Measurements from ENCODE around the gene AXDND1. TPM values are rescaled to one million over a fixed set of nuclear protein-coding genes. Genes with fewer than 3 reads are reported as not detected.

AXDND1 gene
- total RNA-seq, 1 donor from 2014 or later = not detected

DNA sequence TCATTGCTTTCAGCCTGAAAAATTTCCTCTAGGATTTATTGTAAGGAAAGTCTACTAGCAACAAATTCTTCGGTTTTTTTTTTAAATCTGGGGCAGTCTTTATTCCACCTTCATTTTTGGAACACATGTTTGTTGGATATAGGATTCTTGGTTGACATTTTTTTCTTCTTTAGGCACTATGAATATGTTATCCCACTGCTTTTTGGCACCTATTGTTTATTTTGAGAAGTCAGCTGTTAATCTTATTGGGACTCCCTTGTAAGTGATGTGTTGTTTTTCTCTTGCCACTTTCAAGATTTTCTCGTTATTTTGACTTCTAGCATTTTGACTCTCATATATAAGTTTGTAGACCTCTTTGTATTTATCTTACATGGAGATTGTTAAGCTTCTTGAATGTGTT lies 110.7 kb downstream of the AXDND1 start:
- Histone ChIP-seq H3K4me1 (no peaks in the 10 kb centered on the region), H3K36me3 (no peaks in the 10 kb centered on the region), H3K27ac (no peak overlapping the region), H3K9me3 (no peaks in the 10 kb centered on the region), H3K27me3 (no peaks in the 10 kb centered on the region), H3K4me3 (no peak overlapping the region)
- intact Hi-C loops (cut with DNase I) = loop anchor here (5.0 kb wide), 1 partner anchor 306 kb away; no protein-coding TSS in a partner anchor
- no peak for DNase-seq (ENCODE audit: extremely low spot score in 2 of 2)
- TF ChIP-seq POLR2A (IDR thresholded peaks at IDR 0.05) (no peak), CTCF (IDR thresholded peaks at IDR 0.05) (no peak), POLR2AphosphoS5 (IDR thresholded peaks at IDR 0.05; ENCODE audit: insufficient read depth in 1 of 2, low read depth in 1 of 2) (no peak)

- Histone ChIP-seq H3K27me3 (no peaks in the 10 kb centered on the region), H3K4me1 (no peaks in the 10 kb centered on the region), H3K9me3 (no peaks in the 10 kb centered on the region), H3K27ac (no peak overlapping the region), H3K36me3 (no peaks in the 10 kb centered on the region), H3K4me3 (no peak overlapping the region)
- no peak for TF ChIP-seq POLR2AphosphoS5 (IDR thresholded peaks at IDR 0.05; ENCODE audit: insufficient read depth in 1 of 2, low read depth in 1 of 2)
- TF ChIP-seq CTCF (IDR thresholded peaks at IDR 0.05) = no peak
- no peak for TF ChIP-seq POLR2A (IDR thresholded peaks at IDR 0.05)
- intact Hi-C loops (cut with DNase I) = loop anchor here (5.0 kb wide), 1 partner anchor 304 kb away; no protein-coding TSS in a partner anchor
- DNase-seq (ENCODE audit: extremely low spot score in 2 of 2) = no peak
Measured at GRCh38 chr1:179478370-179478769, 112.6 kb downstream of the AXDND1 start.

DNA sequence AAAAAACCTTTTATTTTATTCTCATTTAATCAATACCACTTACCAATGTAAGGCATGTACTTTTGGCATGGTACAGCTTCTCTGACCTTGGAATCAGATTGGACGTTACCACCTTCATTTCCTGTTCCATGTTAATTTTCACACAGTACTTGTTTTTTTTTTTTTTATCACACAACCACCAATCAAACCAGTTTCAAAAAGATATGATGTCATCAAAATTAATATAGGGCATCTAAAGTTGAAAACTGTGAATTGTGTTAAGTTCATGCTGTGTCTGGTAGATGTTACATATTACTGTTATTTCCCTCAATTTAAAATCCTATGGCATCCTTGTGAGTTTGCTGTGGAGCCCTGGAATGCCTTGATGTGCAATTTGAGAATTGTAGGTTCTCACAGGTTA lies 124.8 kb downstream of the AXDND1 start:
- TF ChIP-seq POLR2AphosphoS5 (IDR thresholded peaks at IDR 0.05; ENCODE audit: insufficient read depth in 1 of 2, low read depth in 1 of 2) (no peak), CTCF (IDR thresholded peaks at IDR 0.05) (no peak), POLR2A (IDR thresholded peaks at IDR 0.05) (no peak)
- intact Hi-C loops (cut with DNase I) = no loop called here
- no peaks in the 10 kb centered on the region for H3K36me3 ChIP-seq
- no peaks in the 10 kb centered on the region for H3K27me3 ChIP-seq
- no peaks in the 10 kb centered on the region for H3K4me1 ChIP-seq
- no peak for DNase-seq (ENCODE audit: extremely low spot score in 2 of 2)
- no peak overlapping the region for H3K4me3 ChIP-seq
- no peak overlapping the region for H3K27ac ChIP-seq
- no peaks in the 10 kb centered on the region for H3K9me3 ChIP-seq

DNA sequence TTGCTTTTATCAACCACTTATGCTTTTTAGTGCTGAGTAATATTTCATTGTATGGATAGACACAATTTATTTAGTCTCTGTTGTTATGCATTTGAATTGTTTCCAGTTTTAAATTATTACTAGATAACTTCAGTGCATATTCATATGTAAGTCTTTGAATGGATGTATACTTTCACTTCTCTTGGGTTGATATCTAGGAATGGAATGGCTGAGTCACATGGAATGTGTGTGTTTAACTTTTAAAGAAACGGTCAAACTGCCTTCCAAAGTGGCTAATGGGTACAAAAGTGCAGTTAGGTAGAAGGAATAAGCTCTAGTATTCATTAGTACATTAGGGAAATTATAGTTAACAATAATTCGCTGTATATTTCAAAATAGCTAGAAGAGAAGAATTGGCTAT lies 127.6 kb downstream of the AXDND1 start:
- intact Hi-C loops (cut with DNase I) = no loop called here
- H3K4me3 ChIP-seq = no peak overlapping the region
- H3K9me3 ChIP-seq = no peaks in the 10 kb centered on the region
- no peak for TF ChIP-seq POLR2A (IDR thresholded peaks at IDR 0.05)
- TF ChIP-seq POLR2AphosphoS5 (IDR thresholded peaks at IDR 0.05; ENCODE audit: insufficient read depth in 1 of 2, low read depth in 1 of 2) = no peak
- no peak for TF ChIP-seq CTCF (IDR thresholded peaks at IDR 0.05)
- no peak for DNase-seq (ENCODE audit: extremely low spot score in 2 of 2)
- H3K4me1 ChIP-seq = no peaks in the 10 kb centered on the region
- no peak overlapping the region for H3K27ac ChIP-seq
- H3K27me3 ChIP-seq = no peaks in the 10 kb centered on the region
- no peaks in the 10 kb centered on the region for H3K36me3 ChIP-seq

- intact Hi-C loops (cut with DNase I) = no loop called here
- Histone ChIP-seq H3K27me3 (no peaks in the 10 kb centered on the region), H3K4me3 (no peak overlapping the region), H3K27ac (no peak overlapping the region), H3K4me1 (no peaks in the 10 kb centered on the region), H3K9me3 (no peaks in the 10 kb centered on the region), H3K36me3 (no peaks in the 10 kb centered on the region)
- TF ChIP-seq CTCF (IDR thresholded peaks at IDR 0.05) (no peak), POLR2AphosphoS5 (IDR thresholded peaks at IDR 0.05; ENCODE audit: insufficient read depth in 1 of 2, low read depth in 1 of 2) (no peak), POLR2A (IDR thresholded peaks at IDR 0.05) (no peak)
- DNase-seq (ENCODE audit: extremely low spot score in 2 of 2) = no peak
Measured at GRCh38 chr1:179506199-179506598, 140.4 kb downstream of the AXDND1 start.

All from vagina (tissue), 2 donors.